Measurements from ENCODE around the gene ELK3. TPM values are rescaled to one million over a fixed set of nuclear protein-coding genes. Genes with fewer than 3 reads are reported as not detected.

Gene ELK3
- total RNA-seq, 1 donor from 2014 or later, result 5.3 TPM

GRCh38 chr12:96201272-96202227 lies 7.4 kb downstream of the ELK3 start:
- Histone ChIP-seq H3K27me3 (ENCODE audit: control insufficient read depth, insufficient read depth, low read length) (no peaks in the 10 kb centered on the region), H3K4me3 (ENCODE audit: low read depth, low read length) (no peak overlapping the region), H3K36me3 (ENCODE audit: control insufficient read depth, insufficient read depth, low read length) (no peaks in the 10 kb centered on the region)
- no peak for TF ChIP-seq CTCF (IDR thresholded peaks at IDR 0.05; ENCODE audit: insufficient read depth, low read length, severe bottlenecking)
- FAIRE-seq (no peak), DNase-seq (ENCODE audit: low read depth) (no peak)

- TF ChIP-seq CTCF (IDR thresholded peaks at IDR 0.05; ENCODE audit: insufficient read depth, low read length, severe bottlenecking), result no peak
- FAIRE-seq (no peak), DNase-seq (ENCODE audit: low read depth) (no peak)
- no peaks in the 10 kb centered on the region for H3K36me3 ChIP-seq (ENCODE audit: control insufficient read depth, insufficient read depth, low read length)
- no peaks in the 10 kb centered on the region for H3K27me3 ChIP-seq (ENCODE audit: control insufficient read depth, insufficient read depth, low read length)
- H3K4me3 ChIP-seq (ENCODE audit: low read depth, low read length), result no peak overlapping the region
Measured at GRCh38 chr12:96204381-96204780, 10.2 kb downstream of the ELK3 start.

GRCh38 chr12:96205908-96206307 lies 11.7 kb downstream of the ELK3 start:
- FAIRE-seq, result no peak

GRCh38 chr12:96206936-96207662 lies 12.9 kb downstream of the ELK3 start:
- DNase-seq (ENCODE audit: low read depth), result no peak
- no peaks in the 10 kb centered on the region for H3K27me3 ChIP-seq (ENCODE audit: control insufficient read depth, insufficient read depth, low read length)
- no peaks in the 10 kb centered on the region for H3K36me3 ChIP-seq (ENCODE audit: control insufficient read depth, insufficient read depth, low read length)
- TF ChIP-seq CTCF (IDR thresholded peaks at IDR 0.05; ENCODE audit: insufficient read depth, low read length, severe bottlenecking), result no peak
- FAIRE-seq, result no peak
- no peak overlapping the region for H3K4me3 ChIP-seq (ENCODE audit: low read depth, low read length)

More at GRCh38 chr12:96205908-96206307, 11.7 kb downstream of the ELK3 start:
- Histone ChIP-seq H3K4me3 (ENCODE audit: low read depth, low read length) (no peak overlapping the region), H3K36me3 (ENCODE audit: control insufficient read depth, insufficient read depth, low read length) (no peaks in the 10 kb centered on the region), H3K27me3 (ENCODE audit: control insufficient read depth, insufficient read depth, low read length) (no peaks in the 10 kb centered on the region)
- TF ChIP-seq CTCF (IDR thresholded peaks at IDR 0.05; ENCODE audit: insufficient read depth, low read length, severe bottlenecking), result no peak
- no peak for DNase-seq (ENCODE audit: low read depth)

GRCh38 chr12:96208346-96208745 lies 14.2 kb downstream of the ELK3 start:
- H3K4me3 ChIP-seq (ENCODE audit: low read depth, low read length), result no peak overlapping the region
- FAIRE-seq, result no peak
- no peaks in the 10 kb centered on the region for H3K27me3 ChIP-seq (ENCODE audit: control insufficient read depth, insufficient read depth, low read length)
- no peaks in the 10 kb centered on the region for H3K36me3 ChIP-seq (ENCODE audit: control insufficient read depth, insufficient read depth, low read length)
- TF ChIP-seq CTCF (IDR thresholded peaks at IDR 0.05; ENCODE audit: insufficient read depth, low read length, severe bottlenecking), result no peak
- DNase-seq (ENCODE audit: low read depth), result peak; percentile 70

Data from bronchial epithelial cell (primary cell).